ENCODE results near the gene TTLL8.

GRCh38 chr22:49999063-49999945 lies 58.8 kb downstream of the TTLL8 start:
- TF ChIP-seq CTCF (IDR thresholded peaks at IDR 0.05) (no peak), POLR2AphosphoS5 (IDR thresholded peaks at IDR 0.05; ENCODE audit: low read depth, low read length) (no peak), TCF7L2 (IDR thresholded peaks at IDR 0.05; ENCODE audit: low read depth, low read length) (no peak), SIN3A (IDR thresholded peaks at IDR 0.05; ENCODE audit: borderline replicate concordance, insufficient read depth, low read depth, low read length) (no peak)

Measured in Panc1 (cell line).